Measurements from ENCODE around the gene RPP25L. TPM values are rescaled to one million over a fixed set of nuclear protein-coding genes. Genes with fewer than 3 reads are reported as not detected.
"Not testable (repeated sequence)": the region's sequence is repeated elsewhere in the genome, so short reads cannot be mapped to it uniquely, and the experiment has no call there.

The RPP25L gene
- total RNA-seq, 1 experiment from 2014 or later = 51.1 TPM

DNA sequence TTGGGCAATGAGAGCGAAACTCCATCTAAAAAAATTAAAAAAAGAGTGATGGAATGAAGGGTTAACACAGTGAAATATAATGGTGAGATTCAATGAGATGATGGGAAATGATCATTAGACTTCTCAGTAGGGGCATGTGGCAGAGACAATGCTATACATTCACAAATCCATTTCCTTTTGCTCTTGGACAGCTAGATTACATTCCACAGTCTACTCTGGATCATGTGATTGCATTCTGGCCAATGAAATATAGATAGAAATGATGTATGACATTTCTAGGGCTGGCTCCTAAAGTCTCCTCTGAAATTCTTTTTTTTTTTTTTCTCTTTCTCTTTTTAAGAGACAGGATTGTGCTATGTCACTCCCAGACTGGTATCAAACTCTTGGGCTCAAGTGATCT lies 30.8 kb upstream of the RPP25L start:
- ChIA-PET CTCF (no interaction called here), POLR2A (no interaction called here), RAD21 (ENCODE audit: low non-redundant PET in 1 of 2, low total read pairs in 2 of 2, uncharacterized antibody in 2 of 2, unreplicated experiment in 2 of 2) (no interaction called here)
- no peak overlapping the region for H2AFZ ChIP-seq (ENCODE audit: low read depth, low read length, poor library complexity, severe bottlenecking)
- BruUV-seq (replicated peaks) = no TSS peak
- no peaks in the 10 kb centered on the region for H3K27me3 ChIP-seq (ENCODE audit: insufficient read depth, low read length)
- no peaks in the 10 kb centered on the region for H3K9me3 ChIP-seq (ENCODE audit: control insufficient read depth in 1 of 2, insufficient read depth in 1 of 2, low read depth in 1 of 2, low read length in 2 of 2)
- H4K20me1 ChIP-seq (ENCODE audit: insufficient read depth) = no peaks in the 10 kb centered on the region
- no peak overlapping the region for H3K4me3 ChIP-seq (replicated peaks in 1 of 2; ENCODE audit: low read depth in 1 of 2, low read length in 2 of 2)
- H3K9ac ChIP-seq (ENCODE audit: low read length) = no peak overlapping the region
- H3K79me2 ChIP-seq (ENCODE audit: insufficient read depth, low read length) = peaks cover 6% of the 10 kb centered on the region; the same call in 1 of the 2 replicates
- no peak overlapping the region for H3K27ac ChIP-seq (ENCODE audit: low read depth, low read length)
- H3K36me3 ChIP-seq (ENCODE audit: control insufficient read depth in 1 of 2, insufficient read depth in 2 of 2, low read length in 2 of 2) = no peaks in the 10 kb centered on the region
- no peak for DNase-seq (ENCODE audit: low read depth, low spot score)
- H3K4me1 ChIP-seq (ENCODE audit: control insufficient read depth in 1 of 2, insufficient read depth in 2 of 2, low read length in 2 of 2) = peaks cover 19 to 37% of the 10 kb centered on the region in 2 experiments; a peak in 3 of 4 replicates
- intact Hi-C loops (cut with micrococcal nuclease) = no loop called here
- no peak overlapping the region for H3K4me2 ChIP-seq (ENCODE audit: low read length)
- TF ChIP-seq, protein P1, sequence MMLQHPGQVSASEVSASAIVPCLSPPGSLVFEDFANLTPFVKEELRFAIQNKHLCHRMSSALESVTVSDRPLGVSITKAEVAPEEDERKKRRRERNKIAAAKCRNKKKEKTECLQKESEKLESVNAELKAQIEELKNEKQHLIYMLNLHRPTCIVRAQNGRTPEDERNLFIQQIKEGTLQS (IDR thresholded peaks at IDR 0.05) = no peak
- TF ChIP-seq FOSL1 (IDR thresholded peaks at IDR 0.05; ENCODE audit: low read depth) (no peak), RAD21 (IDR thresholded peaks at IDR 0.05; ENCODE audit: low read depth) (no peak), EZH2 (IDR thresholded peaks at IDR 0.05) (no peak), ELF1 (IDR thresholded peaks at IDR 0.05; ENCODE audit: borderline replicate concordance, low read depth) (no peak), CBX3 (IDR thresholded peaks at IDR 0.05; ENCODE audit: low read depth) (no peak), YY1 (IDR thresholded peaks at IDR 0.05; ENCODE audit: extremely low read depth, insufficient replicate concordance, low read depth, low read length) (no peak), TCF7L2 (IDR thresholded peaks at IDR 0.05; ENCODE audit: borderline replicate concordance, extremely low read depth, insufficient read depth, insufficient read length) (no peak), SRF (IDR thresholded peaks at IDR 0.05; ENCODE audit: low read depth) (no peak), ZFX (IDR thresholded peaks at IDR 0.05) (no peak), SIN3A (IDR thresholded peaks at IDR 0.05; ENCODE audit: low read depth) (no peak)
- TF ChIP-seq, protein P2, sequence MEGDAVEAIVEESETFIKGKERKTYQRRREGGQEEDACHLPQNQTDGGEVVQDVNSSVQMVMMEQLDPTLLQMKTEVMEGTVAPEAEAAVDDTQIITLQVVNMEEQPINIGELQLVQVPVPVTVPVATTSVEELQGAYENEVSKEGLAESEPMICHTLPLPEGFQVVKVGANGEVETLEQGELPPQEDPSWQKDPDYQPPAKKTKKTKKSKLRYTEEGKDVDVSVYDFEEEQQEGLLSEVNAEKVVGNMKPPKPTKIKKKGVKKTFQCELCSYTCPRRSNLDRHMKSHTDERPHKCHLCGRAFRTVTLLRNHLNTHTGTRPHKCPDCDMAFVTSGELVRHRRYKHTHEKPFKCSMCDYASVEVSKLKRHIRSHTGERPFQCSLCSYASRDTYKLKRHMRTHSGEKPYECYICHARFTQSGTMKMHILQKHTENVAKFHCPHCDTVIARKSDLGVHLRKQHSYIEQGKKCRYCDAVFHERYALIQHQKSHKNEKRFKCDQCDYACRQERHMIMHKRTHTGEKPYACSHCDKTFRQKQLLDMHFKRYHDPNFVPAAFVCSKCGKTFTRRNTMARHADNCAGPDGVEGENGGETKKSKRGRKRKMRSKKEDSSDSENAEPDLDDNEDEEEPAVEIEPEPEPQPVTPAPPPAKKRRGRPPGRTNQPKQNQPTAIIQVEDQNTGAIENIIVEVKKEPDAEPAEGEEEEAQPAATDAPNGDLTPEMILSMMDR (IDR thresholded peaks at IDR 0.05 in 2 of 3, conservative IDR thresholded peaks at IDR 0.05 in 1 of 3; ENCODE audit: borderline replicate concordance in 1 of 3, insufficient read depth in 1 of 3, low read depth in 2 of 3, low read length in 2 of 3) = no peak
- TF ChIP-seq, protein P3, sequence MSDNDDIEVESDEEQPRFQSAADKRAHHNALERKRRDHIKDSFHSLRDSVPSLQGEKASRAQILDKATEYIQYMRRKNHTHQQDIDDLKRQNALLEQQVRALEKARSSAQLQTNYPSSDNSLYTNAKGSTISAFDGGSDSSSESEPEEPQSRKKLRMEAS (IDR thresholded peaks at IDR 0.05) = no peak
- TF ChIP-seq, protein P4, sequence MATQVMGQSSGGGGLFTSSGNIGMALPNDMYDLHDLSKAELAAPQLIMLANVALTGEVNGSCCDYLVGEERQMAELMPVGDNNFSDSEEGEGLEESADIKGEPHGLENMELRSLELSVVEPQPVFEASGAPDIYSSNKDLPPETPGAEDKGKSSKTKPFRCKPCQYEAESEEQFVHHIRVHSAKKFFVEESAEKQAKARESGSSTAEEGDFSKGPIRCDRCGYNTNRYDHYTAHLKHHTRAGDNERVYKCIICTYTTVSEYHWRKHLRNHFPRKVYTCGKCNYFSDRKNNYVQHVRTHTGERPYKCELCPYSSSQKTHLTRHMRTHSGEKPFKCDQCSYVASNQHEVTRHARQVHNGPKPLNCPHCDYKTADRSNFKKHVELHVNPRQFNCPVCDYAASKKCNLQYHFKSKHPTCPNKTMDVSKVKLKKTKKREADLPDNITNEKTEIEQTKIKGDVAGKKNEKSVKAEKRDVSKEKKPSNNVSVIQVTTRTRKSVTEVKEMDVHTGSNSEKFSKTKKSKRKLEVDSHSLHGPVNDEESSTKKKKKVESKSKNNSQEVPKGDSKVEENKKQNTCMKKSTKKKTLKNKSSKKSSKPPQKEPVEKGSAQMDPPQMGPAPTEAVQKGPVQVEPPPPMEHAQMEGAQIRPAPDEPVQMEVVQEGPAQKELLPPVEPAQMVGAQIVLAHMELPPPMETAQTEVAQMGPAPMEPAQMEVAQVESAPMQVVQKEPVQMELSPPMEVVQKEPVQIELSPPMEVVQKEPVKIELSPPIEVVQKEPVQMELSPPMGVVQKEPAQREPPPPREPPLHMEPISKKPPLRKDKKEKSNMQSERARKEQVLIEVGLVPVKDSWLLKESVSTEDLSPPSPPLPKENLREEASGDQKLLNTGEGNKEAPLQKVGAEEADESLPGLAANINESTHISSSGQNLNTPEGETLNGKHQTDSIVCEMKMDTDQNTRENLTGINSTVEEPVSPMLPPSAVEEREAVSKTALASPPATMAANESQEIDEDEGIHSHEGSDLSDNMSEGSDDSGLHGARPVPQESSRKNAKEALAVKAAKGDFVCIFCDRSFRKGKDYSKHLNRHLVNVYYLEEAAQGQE (IDR thresholded peaks at IDR 0.05; ENCODE audit: low read depth) = no peak
- H3K9me2 ChIP-seq (ENCODE audit: insufficient read depth) = no peaks in the 10 kb centered on the region
- ATAC-seq = no peak

DNA sequence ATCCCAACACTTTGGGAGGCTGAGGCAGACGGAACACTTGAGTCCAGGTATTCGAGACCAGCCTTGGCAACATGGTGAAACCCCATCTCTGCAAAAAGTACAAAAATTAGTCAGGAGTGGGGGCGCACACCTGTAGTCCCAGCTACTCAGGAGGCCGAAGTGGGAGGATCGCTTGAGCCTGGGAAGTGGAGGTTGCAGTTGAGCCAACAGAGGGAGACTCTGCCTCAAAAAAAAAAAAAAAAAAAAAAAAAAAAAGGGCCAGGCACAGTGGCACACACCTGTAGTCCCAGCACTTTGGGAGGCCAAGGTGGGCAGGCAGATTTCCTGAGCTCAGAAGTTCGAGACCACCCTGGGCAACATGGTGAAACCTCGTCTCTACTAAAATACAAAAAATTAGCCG lies 27.4 kb upstream of the RPP25L start:
- H3K27me3 ChIP-seq (ENCODE audit: insufficient read depth, low read length); DNase-seq (ENCODE audit: low read depth, low spot score); H3K9ac ChIP-seq (ENCODE audit: low read length); H4K20me1 ChIP-seq (ENCODE audit: insufficient read depth); intact Hi-C loops (cut with micrococcal nuclease); H2AFZ ChIP-seq (ENCODE audit: low read depth, low read length, poor library complexity, severe bottlenecking); BruUV-seq (replicated peaks); ATAC-seq; H3K9me3 ChIP-seq (ENCODE audit: control insufficient read depth in 1 of 2, insufficient read depth in 1 of 2, low read depth in 1 of 2, low read length in 2 of 2); H3K4me2 ChIP-seq (ENCODE audit: low read length); H3K9me2 ChIP-seq (ENCODE audit: insufficient read depth); H3K27ac ChIP-seq (ENCODE audit: low read depth, low read length); H3K4me3 ChIP-seq (replicated peaks in 1 of 2; ENCODE audit: low read depth in 1 of 2, low read length in 2 of 2); CTCF ChIA-PET: not testable (repeated sequence)
- ChIA-PET RAD21 (ENCODE audit: low non-redundant PET in 1 of 2, low total read pairs in 2 of 2, uncharacterized antibody in 2 of 2, unreplicated experiment in 2 of 2) (interaction anchor here in 1 of 2 experiments (0.7 kb wide), 1 partner anchor 510 kb away, joined by 4 read pairs; no protein-coding TSS in a partner anchor), POLR2A (interaction anchor here (2.2 to 3.1 kb wide), 2 partner anchors 7 to 27 kb away, joined by 6 to 26 read pairs; partner anchors contain the start of genes GALT and RPP25L)
- Histone ChIP-seq H3K4me1 (ENCODE audit: control insufficient read depth in 1 of 2, insufficient read depth in 2 of 2, low read length in 2 of 2) (peaks cover 14 to 31% of the 10 kb centered on the region in 2 experiments; a peak in 3 of 4 replicates), H3K36me3 (ENCODE audit: control insufficient read depth in 1 of 2, insufficient read depth in 2 of 2, low read length in 2 of 2) (peaks cover 0 to 12% of the 10 kb centered on the region in 2 experiments; a peak in 2 of 4 replicates), H3K79me2 (ENCODE audit: insufficient read depth, low read length) (peaks cover 27% of the 10 kb centered on the region)

Measured in HCT116 (cell line).